Lung microvascular endothelial cell (primary cell): Measurements from ENCODE around the gene TMEM183A. TPM values are rescaled to one million over a fixed set of nuclear protein-coding genes. Genes with fewer than 3 reads are reported as not detected.
"Not testable (repeated sequence)": the region's sequence is repeated elsewhere in the genome, so short reads cannot be mapped to it uniquely, and the experiment has no call there.

Experiments used
- DNase-seq, 2 donors: peaks; one replicate each; pipeline versions ENCODE4 v3.0.0 to v3.0.0-alpha.2; 2010; ENCODE audit warnings: low read depth in 2 of 2
- total RNA-seq: library from RNA; depleted of rRNA; stranded (reverse); fragments of >200 nt; gene quantifications from 2 replicates; pipeline ENCODE4 v1.2.1, GENCODE V29; 2014

The TMEM183A gene
- total RNA-seq, 1 donor from 2014 or later = 70.0 TPM

DNA sequence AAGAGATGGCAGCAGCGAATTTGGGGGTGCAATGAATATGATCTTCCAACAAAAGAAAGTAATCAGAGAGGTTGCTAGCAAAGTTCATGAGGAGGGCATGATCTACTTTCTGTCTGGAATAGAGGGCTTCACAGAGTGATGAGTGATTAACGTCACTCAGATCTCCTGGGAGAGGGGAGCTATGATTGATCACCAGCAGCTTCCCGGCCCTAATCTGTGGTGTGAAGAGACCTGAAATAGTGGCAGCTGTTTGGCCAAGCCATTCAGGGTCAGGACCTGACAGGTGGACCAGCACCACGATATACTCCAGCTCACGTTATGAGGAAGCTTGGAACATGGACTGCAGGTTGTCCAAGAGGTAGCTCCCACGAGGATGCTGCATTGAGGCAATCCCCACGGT is 19.9 kb upstream of the TMEM183A start:
- no peak for DNase-seq

DNA sequence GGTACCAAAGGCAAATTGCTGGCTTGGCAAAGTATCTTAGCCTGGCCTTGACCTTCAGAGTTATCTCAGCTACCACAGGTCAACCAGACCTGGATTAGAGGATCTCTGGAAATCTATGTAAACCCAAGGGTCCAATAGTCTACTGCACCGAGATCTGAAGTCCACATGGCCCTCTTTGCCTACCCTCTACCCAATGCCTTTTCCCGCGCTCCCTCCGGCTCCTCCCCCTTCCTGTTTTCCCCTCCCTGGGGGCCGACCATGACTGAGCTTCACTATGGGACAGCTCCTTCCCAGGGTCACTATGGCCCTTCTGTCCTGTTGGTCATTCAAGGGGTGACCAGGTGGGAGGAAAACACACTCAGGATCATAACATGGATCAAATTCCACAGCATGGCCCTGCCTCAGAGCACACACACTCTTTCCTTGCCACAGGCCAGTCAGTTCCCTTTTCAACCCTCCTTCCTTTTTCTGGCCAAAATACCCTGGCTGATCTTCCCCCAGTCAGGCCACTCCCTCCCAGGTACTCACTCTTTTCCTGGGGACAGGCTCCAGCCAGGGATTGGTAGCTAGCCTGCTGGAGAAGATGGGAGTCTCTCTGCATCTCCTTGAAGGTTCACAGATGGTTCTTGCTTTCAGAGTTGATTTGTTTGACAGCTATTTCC is 19.1 kb upstream of the TMEM183A start:
- no peak for DNase-seq

DNA sequence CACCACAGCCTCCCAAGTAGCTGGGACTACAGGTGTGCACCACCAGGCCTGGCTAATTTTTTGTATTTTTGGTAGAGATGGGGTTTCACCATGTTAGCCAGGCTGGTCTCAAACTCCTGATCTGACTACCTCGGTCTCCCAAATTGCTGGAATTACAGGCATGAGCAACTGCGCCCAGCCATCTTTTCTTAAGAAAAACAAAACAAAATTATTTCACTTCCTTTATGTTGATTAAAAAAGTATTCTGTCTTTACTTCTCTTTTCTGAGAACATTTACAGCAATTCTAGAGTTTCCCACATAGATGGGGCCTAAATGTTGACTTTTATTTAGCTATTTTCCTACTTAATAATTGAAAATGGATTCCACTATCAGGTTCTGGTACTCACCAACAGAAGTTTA is 17.3 kb upstream of the TMEM183A start:
- DNase-seq = no peak

GRCh38 chr1:202991112-202991511 is 16.1 kb upstream of the TMEM183A start:
- no peak for DNase-seq

DNA sequence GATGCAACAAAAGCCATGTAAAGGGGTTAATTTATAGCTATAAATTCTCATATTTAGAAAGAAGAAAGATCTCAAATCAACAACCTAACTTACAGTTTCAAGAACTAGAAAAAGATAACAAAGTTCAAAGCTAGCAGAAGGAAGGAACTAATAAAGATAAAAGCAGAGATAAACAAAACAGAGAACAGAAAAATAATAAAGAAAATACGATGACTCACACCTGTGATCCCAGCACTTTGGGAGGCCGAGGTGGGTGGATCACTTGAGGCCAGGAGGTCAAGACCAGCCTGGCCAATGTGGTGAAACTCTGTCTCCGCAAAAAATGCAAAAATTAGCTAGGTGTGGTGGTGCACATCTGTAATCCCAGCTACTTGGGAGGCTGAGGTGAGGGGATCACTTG is 12.4 kb upstream of the TMEM183A start:
- DNase-seq = no peak

- peak; percentile 59 to 71 for DNase-seq
These were observed 8.1 kb upstream of the TMEM183A start for GRCh38 chr1:202998836-202999750.

GRCh38 chr1:203000217-203000944 is 6.8 kb upstream of the TMEM183A start:
- no peak for DNase-seq

GRCh38 chr1:203001986-203002385 is 5.2 kb upstream of the TMEM183A start:
- no peak for DNase-seq

DNA sequence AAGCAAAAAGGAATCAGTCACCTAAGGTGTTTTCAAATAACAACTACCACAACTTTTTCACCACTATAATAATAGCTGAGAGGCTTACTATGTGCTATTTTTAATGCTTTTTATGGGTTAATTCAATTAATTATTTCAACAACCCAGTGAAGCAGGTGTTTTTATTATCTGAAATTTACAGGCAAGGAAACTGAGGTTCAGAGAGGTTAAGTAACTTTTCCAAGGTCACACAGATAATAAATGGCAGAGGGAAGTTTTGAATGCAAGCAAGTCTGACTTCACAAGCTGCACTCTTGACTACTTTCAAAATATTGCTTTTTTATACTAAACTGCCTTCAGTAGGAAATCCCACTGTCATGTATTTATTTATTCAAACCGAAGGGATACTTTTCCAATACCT is 4.2 kb upstream of the TMEM183A start:
- no peak for DNase-seq

DNA sequence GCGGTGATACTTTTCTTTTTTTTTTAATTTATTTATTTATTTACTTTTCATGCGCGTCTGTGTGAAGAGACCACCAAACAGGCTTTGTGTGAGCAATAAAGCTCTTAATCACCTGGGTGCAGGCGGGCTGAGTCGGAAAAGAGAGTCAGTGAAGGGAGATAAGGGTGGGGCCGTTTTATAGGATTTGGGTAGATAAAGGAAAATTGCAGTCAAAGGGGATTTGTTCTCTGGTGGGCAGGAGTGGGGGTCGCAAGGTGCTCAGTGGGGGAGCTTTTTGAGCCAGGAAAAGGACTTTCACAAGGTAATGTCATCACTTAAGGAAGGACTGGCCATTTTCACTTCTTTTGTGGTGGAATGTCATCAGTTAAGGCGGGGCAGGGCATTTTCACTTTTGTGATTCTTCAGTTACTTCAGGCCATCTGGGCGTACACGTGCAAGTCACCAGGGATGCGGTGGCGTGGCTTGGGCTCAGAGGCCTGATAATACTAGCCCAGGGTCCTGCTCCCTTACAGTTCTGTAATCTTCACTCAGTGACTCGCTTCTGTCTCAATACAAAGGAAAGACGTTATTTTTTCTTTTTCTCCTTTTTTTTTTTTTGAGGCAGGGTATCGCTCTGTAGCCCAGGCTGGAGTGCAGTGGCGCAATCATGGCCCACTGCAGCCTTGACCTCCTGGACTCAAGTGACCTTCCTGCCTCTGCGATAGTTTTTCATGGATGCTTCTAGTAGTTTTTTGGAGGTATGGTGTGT is 1.6 kb upstream of the TMEM183A start:
- not testable (repeated sequence) for DNase-seq

GRCh38 chr1:203009185-203009584 is 2.0 kb downstream of the TMEM183A start:
- no peak for DNase-seq

- no peak for DNase-seq
These were observed 4.4 kb downstream of the TMEM183A start for GRCh38 chr1:203011582-203011981.

DNA sequence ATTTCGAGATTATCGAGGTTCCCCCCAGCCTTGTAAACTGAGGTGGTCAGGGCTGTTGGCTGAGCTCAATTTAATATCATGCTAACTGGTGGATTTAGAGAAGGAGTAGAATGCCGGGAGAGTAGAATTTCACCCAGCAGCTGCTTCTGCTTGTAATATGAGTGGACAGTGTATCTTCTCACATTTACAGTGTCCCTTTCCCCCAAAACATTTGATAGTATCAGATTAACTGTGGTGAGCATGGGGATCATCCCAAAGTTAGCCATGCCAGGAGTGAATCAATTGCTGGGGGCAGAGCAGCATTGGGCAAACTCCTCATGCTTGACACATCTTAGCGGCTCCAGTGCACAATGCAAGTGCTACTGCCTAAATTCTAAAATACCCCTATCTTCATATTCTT is 9.9 kb downstream of the TMEM183A start:
- DNase-seq = no peak

- DNase-seq = no peak
These were observed 10.5 kb downstream of the TMEM183A start for GRCh38 chr1:203017692-203018091.

DNA sequence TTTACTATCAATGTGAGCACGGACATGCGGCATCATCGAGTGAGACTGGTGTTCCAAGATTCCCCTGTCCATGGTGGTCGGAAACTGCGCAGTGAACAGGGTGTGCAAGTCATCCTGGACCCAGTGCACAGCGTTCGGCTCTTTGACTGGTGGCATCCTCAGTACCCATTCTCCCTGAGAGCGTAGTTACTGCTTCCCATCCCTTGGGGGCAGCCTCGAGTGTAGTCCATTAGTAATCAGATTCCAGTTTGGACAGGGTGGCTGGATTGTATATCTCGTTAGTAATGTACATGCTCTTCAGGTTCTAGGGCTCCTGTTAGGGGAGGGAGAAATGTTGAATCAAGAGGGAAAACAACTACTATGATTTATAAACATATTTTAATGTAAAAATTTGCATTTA is 15.7 kb downstream of the TMEM183A start:
- DNase-seq = not testable (repeated sequence)

DNA sequence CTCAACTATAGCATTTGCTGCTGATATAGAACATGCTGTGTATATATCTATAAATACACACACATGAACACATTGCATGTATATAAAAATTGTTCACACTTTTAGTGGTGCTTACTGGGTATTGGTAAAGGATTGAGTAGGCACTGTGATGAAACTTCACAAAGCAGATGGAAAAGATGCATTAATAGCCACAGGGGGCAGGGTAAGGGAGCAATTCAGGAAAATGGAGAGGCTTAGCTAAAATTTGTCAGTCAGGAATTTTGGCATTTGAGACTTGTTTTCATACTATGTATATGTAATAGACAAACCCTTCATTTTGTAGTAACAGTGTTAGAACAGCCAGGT is 18.5 kb downstream of the TMEM183A start:
- no peak for DNase-seq

- DNase-seq = peak; percentile 72 to 86
These were observed 19.0 kb downstream of the TMEM183A start, which contains the start of gene PPFIA4 for GRCh38 chr1:203026031-203026665. TSS of gene PPFIA4 (plus strand) at chr1:203026491. CDS start at chr1:203039009, 12,518 bp downstream.

DNA sequence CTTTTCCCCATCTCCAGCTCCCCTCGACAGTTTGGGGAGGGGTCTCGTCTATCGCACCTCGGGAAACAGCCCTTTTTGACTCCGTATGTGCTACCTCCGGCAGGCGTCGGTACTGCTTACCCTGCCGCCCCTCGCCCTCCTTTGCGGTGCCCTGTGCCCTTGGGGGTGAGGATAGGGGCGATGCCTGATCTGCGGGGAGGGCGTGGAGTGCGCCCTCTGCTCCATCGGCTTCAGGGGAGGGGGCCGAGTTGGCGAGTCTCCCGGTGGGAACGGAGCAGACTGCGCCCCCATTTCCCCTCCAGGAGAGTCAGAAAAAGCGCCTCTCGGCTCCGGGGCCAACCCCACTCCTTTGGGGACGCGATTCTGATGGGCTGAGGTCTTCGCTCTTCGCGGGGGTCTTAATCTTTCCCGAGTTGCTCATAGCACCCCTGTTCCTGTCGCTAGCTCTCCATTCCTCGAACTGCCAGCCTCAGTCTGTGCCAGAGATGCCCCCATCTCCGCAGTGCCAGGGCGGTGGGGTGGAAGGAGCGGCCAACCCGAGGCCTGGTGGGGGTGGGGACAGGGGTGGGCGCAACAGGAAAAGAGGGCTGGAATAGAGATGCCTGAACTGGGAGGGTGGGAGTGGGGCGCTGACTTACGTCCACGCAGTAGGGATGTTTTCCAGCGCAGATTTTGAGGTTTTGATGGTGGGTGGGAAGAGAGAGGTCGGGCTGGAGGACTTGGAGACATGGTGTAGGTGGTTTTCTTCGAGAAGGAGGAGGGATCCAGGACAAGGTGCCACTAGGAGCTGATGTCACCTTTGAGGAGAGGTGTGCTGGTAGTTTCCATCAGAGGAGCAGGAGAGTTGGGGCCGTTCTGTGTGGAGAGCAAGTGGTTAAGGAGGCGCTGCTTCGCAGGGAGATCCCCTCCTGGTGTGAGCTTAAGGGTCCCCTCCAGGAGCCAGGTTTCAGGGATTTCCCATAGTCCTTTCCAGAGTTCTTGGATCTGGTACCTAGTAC is 19.8 kb downstream of the TMEM183A start:
- no peak for DNase-seq

DNA sequence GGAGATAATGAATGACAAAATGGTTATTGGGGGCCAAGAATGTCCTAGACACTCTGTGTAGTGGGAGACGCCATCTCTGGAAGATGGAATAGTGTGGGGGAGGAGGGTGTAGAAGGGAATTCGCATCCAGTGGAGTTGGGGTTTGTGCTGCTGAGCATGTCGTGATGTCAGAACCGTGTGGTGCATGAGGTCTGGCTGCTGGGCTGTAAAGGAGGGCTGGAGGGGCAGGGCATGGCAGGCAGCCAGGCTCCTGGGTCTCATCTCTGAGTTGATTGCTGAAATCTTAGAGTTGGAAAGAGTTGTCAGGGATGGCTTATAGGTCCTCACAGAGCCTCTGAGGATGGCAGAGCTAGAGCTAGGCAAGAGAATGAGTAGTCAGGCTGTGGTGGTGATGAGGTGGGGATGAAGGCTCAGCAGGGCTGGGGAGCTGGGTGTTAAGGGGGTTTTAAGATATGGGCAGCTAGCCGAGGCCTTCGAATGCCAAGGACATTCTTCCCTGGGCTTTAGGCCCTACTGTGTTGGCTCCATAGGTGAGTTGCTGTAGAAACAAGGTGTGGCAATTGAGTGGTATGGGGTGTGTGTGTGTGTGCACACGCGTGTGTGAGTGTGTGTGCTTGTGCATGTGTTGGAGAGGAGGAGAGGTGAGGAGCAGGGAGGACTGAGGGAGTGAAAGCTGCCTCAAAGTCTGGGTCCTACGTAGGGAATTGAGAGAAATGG is 21.1 kb downstream of the TMEM183A start:
- DNase-seq = no peak
